Measurements from ENCODE around the gene SLC7A9.
"Not testable (repeated sequence)": the region's sequence is repeated elsewhere in the genome, so short reads cannot be mapped to it uniquely, and the experiment has no call there.

The SLC7A9 gene

DNA sequence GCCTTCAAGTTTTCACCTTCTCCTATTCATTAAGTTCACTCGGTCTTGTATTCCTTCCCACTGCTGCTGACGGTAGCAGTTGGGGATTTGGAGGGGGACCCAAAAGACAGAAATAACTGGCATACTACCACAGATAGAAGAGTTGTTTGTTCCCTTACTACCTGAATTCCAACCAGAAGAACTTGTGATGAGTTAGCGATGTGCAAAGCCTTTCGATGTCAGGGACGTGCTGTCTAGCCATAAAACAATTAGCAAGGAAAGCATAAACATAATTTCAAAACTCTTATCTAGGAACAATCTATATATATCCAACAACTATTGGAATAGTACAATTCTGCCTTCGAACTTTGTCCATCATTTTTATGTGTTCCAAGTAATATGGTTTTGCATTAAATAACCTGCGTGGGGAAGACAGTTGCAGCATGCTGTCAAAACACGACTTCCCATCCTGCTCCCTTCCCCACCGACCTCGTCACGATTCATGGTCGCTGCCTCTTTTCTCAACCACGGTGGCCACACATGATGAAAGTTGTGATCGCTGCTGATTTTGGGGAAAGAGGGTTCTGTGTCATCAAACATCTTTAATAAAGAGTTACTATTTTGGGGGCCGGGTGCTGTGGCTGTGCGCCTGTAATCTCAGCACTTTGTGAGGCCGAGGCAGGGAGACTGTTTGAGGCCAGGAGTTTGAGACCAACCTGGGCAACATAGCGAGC is 3.8 kb upstream of the SLC7A9 start:
- in situ Hi-C loops (cut with HindIII; ENCODE audit: low sequenced_read_pairs) = no loop called here
- no peak for DNase-seq (ENCODE audit: low read depth)
- TF ChIP-seq, protein P1, sequence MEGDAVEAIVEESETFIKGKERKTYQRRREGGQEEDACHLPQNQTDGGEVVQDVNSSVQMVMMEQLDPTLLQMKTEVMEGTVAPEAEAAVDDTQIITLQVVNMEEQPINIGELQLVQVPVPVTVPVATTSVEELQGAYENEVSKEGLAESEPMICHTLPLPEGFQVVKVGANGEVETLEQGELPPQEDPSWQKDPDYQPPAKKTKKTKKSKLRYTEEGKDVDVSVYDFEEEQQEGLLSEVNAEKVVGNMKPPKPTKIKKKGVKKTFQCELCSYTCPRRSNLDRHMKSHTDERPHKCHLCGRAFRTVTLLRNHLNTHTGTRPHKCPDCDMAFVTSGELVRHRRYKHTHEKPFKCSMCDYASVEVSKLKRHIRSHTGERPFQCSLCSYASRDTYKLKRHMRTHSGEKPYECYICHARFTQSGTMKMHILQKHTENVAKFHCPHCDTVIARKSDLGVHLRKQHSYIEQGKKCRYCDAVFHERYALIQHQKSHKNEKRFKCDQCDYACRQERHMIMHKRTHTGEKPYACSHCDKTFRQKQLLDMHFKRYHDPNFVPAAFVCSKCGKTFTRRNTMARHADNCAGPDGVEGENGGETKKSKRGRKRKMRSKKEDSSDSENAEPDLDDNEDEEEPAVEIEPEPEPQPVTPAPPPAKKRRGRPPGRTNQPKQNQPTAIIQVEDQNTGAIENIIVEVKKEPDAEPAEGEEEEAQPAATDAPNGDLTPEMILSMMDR (IDR thresholded peaks at IDR 0.05; ENCODE audit: low read depth, low read length, missing control alignments) = no peak
- H3K4me3 ChIP-seq (ENCODE audit: low read depth, low read length) = no peak overlapping the region

- TF ChIP-seq, protein P1 (IDR thresholded peaks at IDR 0.05; ENCODE audit: low read depth, low read length, missing control alignments) = no peak
- no peak overlapping the region for H3K4me3 ChIP-seq (ENCODE audit: low read depth, low read length)
- no peak for DNase-seq (ENCODE audit: low read depth)
- in situ Hi-C loops (cut with HindIII; ENCODE audit: low sequenced_read_pairs) = no loop called here
Measured at GRCh38 chr19:32872391-32872790, 2.8 kb upstream of the SLC7A9 start.

GRCh38 chr19:32870981-32871451 is 1.4 kb upstream of the SLC7A9 start:
- DNase-seq (ENCODE audit: low read depth) = no peak
- no peak overlapping the region for H3K4me3 ChIP-seq (ENCODE audit: low read depth, low read length)
- TF ChIP-seq, protein P1 (IDR thresholded peaks at IDR 0.05; ENCODE audit: low read depth, low read length, missing control alignments) = no peak
- in situ Hi-C loops (cut with HindIII; ENCODE audit: low sequenced_read_pairs) = no loop called here

DNA sequence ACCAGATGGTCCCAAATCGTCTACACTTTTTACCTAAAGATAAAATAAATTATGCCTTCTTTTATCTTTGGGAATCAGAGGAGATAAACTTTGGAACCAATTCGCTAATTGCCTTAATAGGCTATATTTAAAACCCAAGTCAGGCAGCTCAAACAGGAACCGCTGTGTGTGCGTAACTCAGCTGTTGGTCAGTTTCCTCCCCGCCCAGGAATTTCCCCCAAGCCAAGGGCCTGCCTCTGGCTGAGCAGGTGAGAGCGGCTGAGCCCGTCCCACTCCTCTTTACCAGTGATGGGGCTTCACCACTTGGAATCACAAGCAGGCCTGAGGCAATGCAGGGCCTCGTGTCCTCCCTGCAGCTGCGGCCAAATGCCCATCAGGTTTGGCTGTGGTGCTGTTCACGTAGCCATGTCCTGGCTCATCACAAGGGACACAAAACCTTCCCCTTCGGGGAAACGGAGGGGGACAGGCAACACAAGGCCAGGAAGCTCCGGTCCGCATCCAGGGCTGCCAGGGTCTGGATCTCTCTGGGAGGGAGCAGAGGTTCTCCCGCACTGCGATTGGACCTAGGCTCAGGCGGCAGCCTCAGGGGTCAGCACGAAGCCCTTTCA is 503 bp upstream of the SLC7A9 start:
- TF ChIP-seq, protein P1 (IDR thresholded peaks at IDR 0.05; ENCODE audit: low read depth, low read length, missing control alignments) = no peak
- in situ Hi-C loops (cut with HindIII; ENCODE audit: low sequenced_read_pairs) = no loop called here
- H3K4me3 ChIP-seq (ENCODE audit: low read depth, low read length) = no peak overlapping the region
- DNase-seq (ENCODE audit: low read depth) = no peak

DNA sequence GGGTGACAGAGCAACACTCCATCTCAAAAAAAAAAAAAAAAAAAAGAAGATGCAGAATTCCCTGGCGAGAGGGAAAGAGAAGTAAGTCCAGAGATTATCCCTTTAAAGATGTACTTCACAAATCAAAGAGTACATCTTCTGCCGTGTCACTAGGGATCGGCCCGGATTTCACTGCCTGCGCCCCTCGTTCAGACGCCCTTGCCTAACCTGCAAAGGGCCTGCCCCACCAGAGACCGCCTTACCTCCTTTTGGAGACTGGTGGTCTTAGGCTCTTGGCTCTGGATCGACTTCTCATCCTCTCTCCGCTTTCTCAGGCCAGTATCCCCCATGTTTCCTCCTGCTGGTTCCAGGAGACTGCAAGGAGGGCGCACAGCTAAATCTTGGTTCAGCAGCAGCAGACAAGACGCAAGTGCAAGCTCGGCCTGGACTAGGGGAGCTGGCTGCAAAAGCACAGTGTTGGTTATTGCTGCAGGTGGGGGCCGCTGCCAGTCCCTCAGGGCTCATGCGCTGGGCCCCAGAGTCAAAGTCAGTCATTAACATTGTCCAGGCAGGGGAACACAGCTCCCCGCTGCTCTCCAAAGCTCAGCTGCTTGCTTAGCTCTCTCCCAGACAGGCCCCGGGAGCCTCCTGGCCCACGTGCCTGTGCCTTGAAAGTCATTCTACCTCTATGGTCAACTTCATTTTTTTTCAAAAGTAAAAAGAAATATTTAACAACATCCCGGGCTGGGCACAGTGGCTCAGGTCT is 1.2 kb downstream of the SLC7A9 start:
- TF ChIP-seq, protein P1 (IDR thresholded peaks at IDR 0.05; ENCODE audit: low read depth, low read length, missing control alignments) = no peak
- DNase-seq (ENCODE audit: low read depth) = no peak
- in situ Hi-C loops (cut with HindIII; ENCODE audit: low sequenced_read_pairs) = no loop called here
- no peak overlapping the region for H3K4me3 ChIP-seq (ENCODE audit: low read depth, low read length)

DNA sequence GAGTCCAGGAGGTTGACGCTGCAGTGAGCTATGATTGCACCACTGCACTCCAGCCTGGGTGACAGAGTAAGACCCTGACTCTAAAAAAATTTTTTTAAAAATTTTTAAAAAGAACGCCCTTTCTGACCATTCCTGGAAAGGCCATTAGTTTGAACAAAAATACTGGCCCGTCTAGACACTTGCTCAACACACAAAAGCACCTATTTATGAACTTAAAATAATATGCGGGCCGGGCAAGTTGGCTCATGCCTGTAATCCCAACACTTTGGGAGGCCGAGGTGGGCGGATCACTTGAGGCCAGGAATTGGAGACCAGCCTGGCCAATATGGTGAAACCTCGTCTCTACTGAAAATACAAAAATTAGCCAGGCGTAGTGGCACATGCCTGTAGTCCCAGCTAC is 2.1 kb downstream of the SLC7A9 start:
- DNase-seq (ENCODE audit: low read depth); in situ Hi-C loops (cut with HindIII; ENCODE audit: low sequenced_read_pairs); H3K4me3 ChIP-seq (ENCODE audit: low read depth, low read length): not testable (repeated sequence)
